GM19397 (cell line): ENCODE results near the gene LPIN3.

ENCODE experiments used
- ATAC-seq: cut with Tn5 transposase; IDR thresholded peaks from one replicate; pipeline ENCODE4 v1.9.1; 2021; ENCODE audit warnings: mild to moderate bottlenecking, moderate library complexity; ENCODE audit not compliant: unreplicated experiment

LPIN3 gene

DNA sequence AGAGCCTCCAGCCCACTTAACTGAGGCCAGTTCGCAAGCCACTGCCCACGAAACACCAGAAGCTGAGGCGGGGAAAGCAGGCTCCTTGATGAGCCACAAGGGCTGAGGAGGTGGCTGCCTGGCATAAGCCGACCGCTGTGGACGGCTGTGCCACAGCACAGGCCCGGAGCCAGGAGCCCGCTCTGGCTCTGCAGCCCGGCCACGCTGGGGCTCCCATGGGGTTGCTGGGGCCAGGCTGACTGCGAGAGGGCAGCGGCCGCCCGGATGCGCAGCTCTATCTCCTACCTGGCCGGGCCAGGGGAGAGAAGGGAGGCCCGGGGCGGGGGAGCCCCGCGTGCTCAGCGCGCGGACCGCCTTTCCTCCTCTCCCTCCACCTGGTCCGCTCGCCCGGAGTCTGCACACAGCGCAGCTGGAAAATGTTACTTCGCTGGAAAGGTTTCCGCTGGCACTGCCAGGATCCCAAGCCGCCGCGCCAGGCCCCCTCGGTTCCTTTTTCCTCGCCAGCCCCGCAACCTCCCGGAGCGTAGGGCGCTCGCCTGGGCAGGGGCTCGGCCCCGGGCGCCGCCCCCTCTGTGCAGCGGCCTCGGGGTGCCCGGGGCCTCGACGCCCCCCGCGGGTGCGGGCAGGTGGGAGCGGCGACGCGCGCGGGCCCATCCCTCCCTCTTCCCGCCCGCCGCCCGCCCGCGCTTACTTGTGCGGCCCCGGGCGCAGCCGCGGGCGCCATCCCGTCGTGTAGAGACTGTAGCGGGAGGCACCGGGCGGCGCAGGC is 25.3 kb downstream of the LPIN3 start:
- ATAC-seq, result no peak

DNA sequence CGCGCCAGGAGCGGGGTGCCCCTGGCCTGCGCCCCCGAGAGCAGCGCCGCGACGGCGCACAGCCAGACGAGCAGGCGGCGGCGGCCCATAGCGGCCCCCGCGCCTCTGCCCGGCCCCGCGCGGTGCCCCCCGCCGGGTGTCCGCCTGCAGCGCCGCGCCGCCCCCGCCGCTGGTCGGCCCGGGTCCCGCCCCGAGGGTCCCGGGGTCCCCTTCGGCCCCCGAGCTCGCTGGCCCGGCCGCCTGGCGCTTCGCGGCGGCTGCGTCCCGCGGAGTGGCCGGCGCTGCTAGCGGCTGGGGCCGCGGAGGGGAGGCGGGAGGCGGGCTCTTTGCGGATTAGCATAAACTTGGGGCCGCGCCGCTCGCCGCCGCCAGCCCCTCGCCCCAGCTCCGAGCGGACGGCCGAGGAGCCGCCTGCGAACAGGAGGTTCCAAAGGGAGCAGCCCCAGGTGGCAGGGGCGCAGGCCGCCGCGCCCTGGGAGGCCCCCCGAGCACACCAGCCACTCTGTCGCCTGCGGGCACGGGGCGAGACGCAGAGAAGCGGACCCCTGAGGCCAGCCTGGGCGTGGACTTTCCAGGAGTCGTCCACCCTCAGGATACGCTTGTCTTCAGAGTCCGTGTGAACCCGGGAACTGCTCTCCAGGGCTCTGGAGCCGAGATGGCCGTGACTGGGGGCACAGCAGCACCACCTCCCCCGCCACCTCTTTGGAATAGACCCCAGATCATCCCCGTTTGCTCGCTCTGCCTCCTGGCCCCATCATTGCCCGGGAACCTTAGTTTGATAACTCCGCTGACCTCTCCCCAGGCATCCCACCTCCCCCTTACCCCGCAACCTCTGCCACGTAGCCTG is 26.1 kb downstream of the LPIN3 start, which contains the start of gene EMILIN3:
Gene EMILIN3, minus strand, starts transcription at position 273 of the 847 bp plus-strand sequence. Its CDS starts 184 bp downstream, at position 89.
- no peak for ATAC-seq

- no peak for ATAC-seq
Observed at GRCh38 chr20:41367393-41367695, 26.7 kb downstream of the LPIN3 start.

DNA sequence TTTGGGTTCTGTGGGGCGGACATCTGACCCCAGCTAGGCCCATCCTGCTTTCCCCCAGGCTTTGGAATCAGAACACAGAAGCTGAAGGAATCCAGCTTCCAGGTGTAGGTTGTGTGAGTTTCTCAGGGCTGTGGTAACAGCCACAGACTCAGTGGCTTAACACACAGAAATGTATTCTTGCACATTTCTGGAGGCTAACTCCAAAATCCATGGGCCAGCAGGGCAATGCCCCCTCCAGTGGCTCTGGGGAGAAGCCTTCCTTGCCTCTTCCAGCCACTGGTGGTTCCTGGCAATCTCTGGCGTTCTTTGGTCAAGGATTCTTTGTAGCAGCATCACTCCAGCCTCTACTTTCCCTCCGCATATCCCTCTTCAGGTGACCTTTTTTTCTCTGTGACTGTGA is 27.3 kb downstream of the LPIN3 start:
- ATAC-seq, result no peak

DNA sequence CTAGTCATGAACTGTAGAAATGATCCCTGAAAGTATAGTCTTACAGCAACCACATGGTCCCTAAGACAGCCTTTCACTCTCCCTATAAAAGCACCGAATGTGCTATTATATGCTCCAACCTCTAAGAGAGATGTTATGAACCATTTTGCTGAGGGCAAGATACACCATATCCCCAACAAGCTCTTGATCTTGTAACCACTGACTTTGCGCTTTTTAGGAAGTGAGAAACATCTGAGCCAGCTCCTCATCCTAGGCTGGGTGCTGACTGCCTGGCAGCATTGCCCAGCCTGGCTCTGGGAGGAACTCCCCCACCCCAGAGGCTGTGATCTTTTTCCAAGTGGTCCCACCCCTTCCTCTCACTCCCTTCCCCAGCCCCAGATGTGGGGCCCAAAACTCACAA is 29.1 kb downstream of the LPIN3 start:
- ATAC-seq, result no peak

- no peak for ATAC-seq
Observed at GRCh38 chr20:41370176-41370575, 29.6 kb downstream of the LPIN3 start.

DNA sequence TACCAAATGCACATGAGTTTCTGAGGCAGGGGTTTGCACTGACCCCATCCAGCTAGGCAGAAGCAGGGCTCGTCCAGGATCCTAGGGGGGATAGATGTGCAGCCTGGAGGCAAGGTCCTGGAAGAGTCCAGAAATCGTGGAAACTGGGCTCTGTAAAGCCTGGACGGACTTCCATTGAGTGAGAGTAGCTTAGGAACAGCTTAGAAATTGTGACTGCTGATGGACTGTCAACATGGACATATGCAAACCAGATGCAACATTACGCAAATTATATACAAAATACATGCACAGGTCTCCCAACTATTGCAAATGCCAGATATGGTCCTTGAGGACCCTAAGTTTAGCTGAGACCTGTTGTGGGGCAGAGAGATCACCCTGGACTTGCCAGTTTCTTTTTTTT is 30.8 kb downstream of the LPIN3 start:
- no peak for ATAC-seq

DNA sequence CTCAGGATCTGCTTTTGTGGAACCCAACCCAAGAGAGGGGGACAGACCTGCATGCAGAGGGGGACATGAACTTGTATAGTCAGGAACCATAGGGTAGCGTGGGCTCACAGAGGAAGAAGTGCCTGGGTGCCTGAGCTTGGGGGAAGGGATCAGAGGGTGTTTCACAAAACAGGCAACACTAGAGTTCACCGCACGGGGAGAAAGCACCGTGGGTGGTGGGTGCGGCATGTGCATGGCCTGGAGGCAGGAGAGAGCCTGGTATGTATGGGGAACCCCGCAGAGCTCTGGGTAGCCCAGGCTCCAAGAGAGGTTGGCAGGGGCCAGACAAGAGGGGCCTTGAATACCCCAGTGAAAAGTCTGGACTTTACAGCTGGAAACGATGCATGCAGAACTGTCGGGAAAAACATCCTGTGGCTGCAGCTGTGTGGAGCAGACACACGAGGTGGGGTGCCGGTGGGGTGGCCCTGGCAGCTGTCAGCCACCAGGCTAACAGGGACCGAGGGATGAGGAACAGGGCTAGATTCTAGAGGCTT is 32.7 kb downstream of the LPIN3 start:
- ATAC-seq, result no peak

DNA sequence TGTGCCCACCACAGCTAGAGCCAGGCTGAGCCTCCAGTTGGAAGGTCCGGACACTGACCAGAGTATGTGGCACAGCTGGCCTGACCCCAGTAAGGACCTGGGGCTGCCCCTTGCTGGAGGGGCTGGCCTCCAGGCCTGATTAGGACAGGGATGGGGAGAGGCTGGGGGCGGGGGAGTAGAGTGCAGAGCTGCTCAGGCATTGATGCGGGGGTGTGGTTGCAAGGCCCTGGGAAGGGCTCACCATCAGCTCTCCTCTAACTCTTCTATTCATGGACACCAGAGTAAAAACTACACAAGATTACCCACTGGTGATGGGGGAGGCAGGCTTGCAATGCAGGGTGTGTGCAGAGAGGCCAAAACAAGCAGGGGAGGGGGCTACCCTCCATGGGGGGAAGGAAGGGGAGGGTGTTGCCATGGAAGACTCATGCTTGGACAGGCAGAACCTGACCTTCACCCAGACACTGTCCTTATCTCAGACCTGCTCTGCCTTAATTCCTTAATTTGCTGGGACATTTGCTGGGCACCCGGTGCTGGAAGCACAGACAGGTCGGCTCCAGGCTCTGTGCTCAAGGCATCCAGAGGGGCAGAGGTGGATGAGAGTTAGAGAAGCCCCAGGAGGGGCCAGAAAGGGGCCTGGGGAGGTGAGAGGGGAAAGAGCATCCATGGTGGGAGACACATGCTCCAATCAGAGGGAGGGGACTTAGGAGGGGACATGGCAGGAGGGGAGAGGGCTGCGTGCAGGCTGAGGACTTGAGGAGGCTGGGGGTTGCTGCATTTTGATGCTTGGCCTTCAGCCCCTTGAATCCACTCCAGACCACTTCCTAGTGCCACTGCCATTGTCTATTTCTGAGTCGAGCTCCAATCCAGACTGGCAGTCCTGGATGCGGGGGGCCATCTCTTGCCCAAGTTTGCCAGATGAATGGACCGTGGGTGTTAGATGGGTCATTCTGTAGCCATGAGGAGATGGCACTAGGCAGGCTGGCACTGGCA is 33.6 kb downstream of the LPIN3 start:
- ATAC-seq, result no peak

GRCh38 chr20:41375846-41376245 is 35.2 kb downstream of the LPIN3 start:
- no peak for ATAC-seq

DNA sequence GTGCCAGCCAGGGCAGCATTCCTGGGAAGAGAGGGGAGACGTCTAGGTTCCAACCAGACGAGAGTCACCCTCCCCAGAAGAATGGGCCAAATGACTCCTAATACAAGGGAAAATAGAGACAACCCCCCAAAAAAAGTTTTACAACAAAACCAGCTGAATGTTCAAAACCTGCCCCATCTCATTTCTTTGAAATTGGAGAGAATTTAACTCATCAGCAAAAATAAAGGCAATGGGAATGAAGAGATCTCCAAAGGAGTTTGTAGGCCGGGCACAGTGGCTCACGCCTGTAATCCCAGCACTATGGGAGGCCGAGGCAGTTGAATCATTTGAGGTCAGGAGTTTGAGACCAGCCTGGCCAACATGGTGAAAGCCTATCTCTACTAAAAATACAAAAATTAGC is 35.7 kb downstream of the LPIN3 start:
- no peak for ATAC-seq

DNA sequence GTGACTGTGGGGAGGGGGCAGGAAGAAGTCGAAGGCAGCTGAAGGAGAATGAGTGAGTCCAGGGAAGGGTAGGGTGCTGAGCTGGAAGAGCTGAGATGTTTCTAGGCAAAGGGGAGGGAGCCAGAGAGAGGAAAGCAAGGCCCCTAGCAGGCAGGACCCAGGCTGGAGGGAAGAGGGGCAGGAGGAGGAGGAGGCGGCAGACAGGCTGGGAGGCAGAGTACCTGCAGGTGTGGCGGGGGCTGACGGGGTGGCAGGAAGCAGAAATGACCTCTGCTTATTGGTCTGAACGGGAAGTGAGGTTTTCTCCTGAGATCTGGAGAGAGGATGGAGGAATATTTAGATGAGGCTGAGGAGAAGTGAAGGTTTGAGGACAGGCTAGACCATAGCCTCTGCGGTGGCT is 36.7 kb downstream of the LPIN3 start:
- ATAC-seq, result no peak

DNA sequence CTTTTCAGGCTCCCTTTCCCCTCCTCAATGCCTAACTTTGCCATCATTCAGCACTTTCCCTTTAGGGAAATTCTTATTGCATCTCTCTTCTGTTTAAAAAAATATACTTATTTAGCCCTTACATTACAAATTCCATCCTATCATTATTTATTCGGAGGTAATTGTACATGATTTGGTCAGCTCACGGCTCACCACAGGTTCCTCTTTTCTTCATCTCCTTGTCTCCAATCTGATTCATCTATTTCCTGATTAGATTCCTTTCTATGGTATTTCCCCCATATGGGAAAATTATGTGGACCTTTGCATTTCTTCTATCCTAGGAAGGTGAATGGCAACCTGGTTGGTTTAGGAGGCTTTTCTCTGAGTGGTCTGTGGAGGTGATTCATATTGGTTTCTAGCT is 38.9 kb downstream of the LPIN3 start:
- no peak for ATAC-seq

DNA sequence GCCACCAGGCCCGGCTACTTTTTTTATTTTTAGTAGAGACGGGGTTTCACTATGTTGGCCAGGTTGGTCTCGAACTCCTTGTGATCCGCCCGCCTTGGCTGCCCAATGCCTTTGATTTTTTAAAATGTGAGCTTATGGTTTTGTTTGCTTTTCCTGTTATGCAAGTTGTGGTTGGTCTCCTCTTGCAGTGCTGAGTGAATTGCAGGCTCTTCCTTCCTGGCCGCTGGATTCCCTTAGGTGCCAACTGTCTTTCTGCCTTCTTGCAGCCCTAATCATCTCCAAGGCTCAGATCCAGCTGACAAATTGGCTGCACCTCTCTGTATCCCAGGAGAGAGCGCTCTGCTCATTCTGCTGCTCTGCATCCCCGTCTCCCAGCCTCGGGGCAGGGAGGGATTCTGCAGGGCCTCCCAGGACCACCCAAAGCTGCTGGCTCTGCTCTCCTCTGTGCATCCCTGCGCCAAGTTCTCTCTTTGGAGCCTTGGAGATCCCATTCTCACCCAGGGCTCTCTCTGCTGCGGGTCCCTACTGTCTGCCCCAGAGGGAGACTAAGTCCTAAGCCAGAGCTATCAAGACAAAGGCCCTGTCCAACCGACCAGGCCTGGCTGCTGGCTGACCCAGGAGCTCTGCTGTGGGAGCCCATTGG is 40.1 kb downstream of the LPIN3 start:
- ATAC-seq, result no peak

DNA sequence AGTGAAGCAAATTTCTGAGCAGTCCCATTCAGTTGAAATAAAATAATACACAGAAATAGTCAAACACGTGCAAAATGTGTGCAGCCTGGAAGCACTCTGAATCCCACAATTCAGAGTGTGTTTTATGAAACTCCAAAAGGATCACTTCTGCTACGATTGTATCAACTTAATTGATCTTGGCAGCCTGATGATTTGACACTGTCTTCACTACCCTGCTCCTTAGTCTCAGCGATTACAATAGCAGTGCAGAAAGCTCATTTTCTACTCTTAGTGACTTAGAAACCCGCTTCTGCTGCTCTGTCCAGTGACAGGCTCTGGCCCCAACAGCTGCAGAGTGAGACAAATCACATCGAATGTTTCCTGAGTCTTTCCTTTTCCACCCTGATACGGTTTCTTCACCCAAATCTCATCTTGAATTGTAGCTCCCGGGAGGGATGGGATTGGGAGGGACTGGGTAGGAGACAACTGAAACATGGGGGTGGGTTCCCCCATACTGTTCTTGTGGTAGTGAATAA is 42.2 kb downstream of the LPIN3 start:
- ATAC-seq, result no peak

DNA sequence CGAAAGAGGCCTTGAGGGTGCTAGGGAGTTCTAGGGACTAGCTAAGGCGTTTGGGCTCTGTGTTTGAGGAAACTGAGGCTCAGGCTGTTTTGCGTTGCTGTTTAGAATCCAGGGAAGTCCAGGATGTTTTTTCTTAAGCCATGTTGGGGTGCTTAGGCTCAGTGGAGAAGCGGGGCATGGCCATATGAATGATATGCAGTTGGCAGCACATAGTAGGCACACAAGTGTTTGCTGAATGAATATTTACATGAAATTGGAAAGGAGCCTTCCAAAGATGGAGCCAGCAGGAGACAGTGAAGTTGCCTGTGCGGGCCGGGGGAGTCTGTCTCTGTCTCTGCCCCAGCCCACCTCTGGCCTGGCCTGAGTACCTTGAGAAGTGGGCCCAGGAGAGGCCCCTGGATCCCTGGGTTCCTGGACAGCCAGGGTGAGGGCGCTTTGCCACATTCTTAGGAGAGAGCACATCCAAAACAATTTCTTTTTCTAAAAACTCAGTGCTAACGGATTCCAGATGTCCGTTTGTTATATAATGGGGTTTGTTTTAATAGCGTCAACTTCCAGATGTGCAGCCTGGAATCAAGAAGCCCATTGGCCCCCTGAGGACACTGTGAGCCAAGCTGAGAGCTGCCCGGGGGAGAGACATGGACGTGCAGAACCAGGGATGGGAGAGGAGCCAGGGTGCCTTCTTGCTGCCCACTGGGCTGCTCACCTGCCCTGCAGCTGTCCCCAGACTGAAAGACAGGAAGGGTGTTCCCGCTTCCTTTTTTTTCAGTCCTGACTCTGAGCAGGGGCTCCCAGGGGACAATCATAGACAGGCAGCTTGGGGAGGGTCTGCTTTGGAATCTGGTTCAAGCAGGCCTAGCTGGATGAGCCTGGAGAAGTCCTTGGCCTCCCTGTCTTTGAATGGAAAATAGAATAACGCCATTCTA is 46.1 kb downstream of the LPIN3 start:
- ATAC-seq, result no peak

- no peak for ATAC-seq
Observed at GRCh38 chr20:41387444-41387851, 46.8 kb downstream of the LPIN3 start.

DNA sequence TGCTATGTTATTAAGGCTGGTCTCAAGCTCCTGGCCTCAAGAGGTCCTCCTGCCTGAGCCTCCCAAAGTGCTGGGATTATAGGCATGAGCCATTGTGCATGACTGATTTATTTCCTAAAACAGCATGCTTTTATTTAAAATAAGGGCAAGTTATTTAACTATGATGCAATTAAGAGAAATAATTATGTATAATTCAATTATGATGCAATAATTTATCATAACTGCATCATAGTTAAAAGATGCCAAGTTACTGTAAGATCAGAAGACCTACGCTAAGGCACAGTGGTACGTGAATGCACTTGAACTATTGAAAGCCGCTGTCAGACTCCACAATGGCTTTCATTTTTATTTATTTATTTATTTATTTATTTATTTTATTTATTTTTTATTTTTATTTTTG is 50.3 kb downstream of the LPIN3 start:
- ATAC-seq, result no peak

DNA sequence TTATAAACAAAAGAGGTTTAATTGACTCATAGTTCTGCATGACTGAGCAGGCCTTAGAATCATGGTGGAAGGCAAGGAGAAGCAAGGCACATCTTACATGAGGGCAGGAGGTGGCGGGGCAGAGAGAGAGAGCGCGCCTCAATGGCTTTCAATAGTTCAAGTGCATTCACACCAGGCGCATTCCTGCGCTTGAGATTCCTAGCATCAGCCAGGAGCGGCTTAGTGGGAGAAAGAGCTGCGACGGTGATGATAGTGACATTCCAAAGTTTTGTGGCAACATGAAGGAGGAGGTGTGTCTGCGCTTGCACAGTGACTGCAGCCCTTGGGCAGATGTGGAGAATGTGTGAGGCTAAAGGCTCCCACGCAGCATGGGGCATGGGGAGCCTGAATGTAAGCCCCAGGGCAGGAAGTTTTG is 51.0 kb downstream of the LPIN3 start:
- no peak for ATAC-seq
